ENCODE data around the gene ZC2HC1B.
A peak's percentile ranks its signal among the peaks of the same experiment; 100 is the strongest.

Gene ZC2HC1B

GRCh38 chr6:143934867-143935266, 70.6 kb downstream of the ZC2HC1B start:
- ATAC-seq (no peak), DNase-seq (no peak)

GRCh38 chr6:143936347-143936746, 72.1 kb downstream of the ZC2HC1B start:
- no peak for ATAC-seq
- no peak for DNase-seq

GRCh38 chr6:143936778-143937667, 72.7 kb downstream of the ZC2HC1B start:
- DNase-seq (no peak), ATAC-seq (no peak)

GRCh38 chr6:143937668-143937970, 73.3 kb downstream of the ZC2HC1B start:
- ATAC-seq, result no peak
- DNase-seq, result no peak

- DNase-seq, result no peak
- no peak for ATAC-seq
Observed at GRCh38 chr6:143939364-143939763, 75.1 kb downstream of the ZC2HC1B start.

GRCh38 chr6:143940011-143940597, 75.8 kb downstream of the ZC2HC1B start:
- ATAC-seq (peak; percentile 54), DNase-seq (peak; percentile 59)

GRCh38 chr6:143941852-143942627, 77.8 kb downstream of the ZC2HC1B start:
- DNase-seq (peak; percentile 77), ATAC-seq (peak; percentile 67)

- no peak for DNase-seq
Observed at GRCh38 chr6:143948208-143948607, 83.9 kb downstream of the ZC2HC1B start.

GRCh38 chr6:143949535-143949934, 85.3 kb downstream of the ZC2HC1B start:
- no peak for ATAC-seq

More at GRCh38 chr6:143948208-143948607, 83.9 kb downstream of the ZC2HC1B start:
- no peak for ATAC-seq

GRCh38 chr6:143949962-143950361, 85.7 kb downstream of the ZC2HC1B start:
- no peak for DNase-seq
- ATAC-seq, result no peak

More at GRCh38 chr6:143949535-143949934, 85.3 kb downstream of the ZC2HC1B start:
- DNase-seq, result no peak

- ATAC-seq, result no peak
Observed at GRCh38 chr6:143950875-143951274, 86.6 kb downstream of the ZC2HC1B start.

GRCh38 chr6:143952060-143952778, 87.9 kb downstream of the ZC2HC1B start:
- DNase-seq (no peak), ATAC-seq (no peak)

More at GRCh38 chr6:143950875-143951274, 86.6 kb downstream of the ZC2HC1B start:
- no peak for DNase-seq

- ATAC-seq, result no peak
- DNase-seq, result no peak
Observed at GRCh38 chr6:143952947-143953701, 88.8 kb downstream of the ZC2HC1B start.

- ATAC-seq, result no peak
- DNase-seq, result no peak
Observed at GRCh38 chr6:143953922-143954321, 89.6 kb downstream of the ZC2HC1B start.

GRCh38 chr6:143955971-143956370, 91.7 kb downstream of the ZC2HC1B start:
- DNase-seq, result no peak
- ATAC-seq, result no peak

GRCh38 chr6:143957679-143958274, 93.5 kb downstream of the ZC2HC1B start:
- DNase-seq (no peak), ATAC-seq (no peak)

GRCh38 chr6:143958839-143959399, 94.6 kb downstream of the ZC2HC1B start:
- DNase-seq (no peak), ATAC-seq (peak; percentile 36)

GRCh38 chr6:143959927-143960326, 95.7 kb downstream of the ZC2HC1B start:
- ATAC-seq (no peak), DNase-seq (no peak)

- no peak for ATAC-seq
- DNase-seq, result no peak
Observed at GRCh38 chr6:143961066-143961465, 96.8 kb downstream of the ZC2HC1B start.

Data from stimulated activated naive CD8-positive, alpha-beta T cell treated with anti-CD3 and anti-CD28 coated beads, Interleukin-15, Interleukin-2, amounts not matched to agents 100 U/mL and 50 U/mL, for 24 hours (primary cell).